Tibial artery (tissue), 4 donors: Measurements from ENCODE around the gene ELK3.

Experiments
- DNase-seq, 2 donors: peaks; one replicate each; pipeline ENCODE4 v3.0.0-alpha.2; 2019
- H3K27ac ChIP-seq, 2 donors: fragments of 200-600 bp; sonication (generic) in 1 of 2; 1 replicate in 1 of 2; 2 replicates in 1 of 2; pipeline ENCODE4 v1.5.1; 2018 to 2019; ENCODE audit warnings: mild to moderate bottlenecking in 1 of 2
- H3K27me3 ChIP-seq, 2 donors: fragments of 200-600 bp; sonication (generic) in 1 of 2; one replicate each; pipeline versions ENCODE4 v1.5.1 to v1.6.0; 2016 to 2019
- H3K36me3 ChIP-seq, 3 donors: fragments of 200-600 bp; sonication (generic) in 2 of 3; one replicate each; pipeline ENCODE4 v1.5.1; 2016 to 2019; ENCODE audit warnings: mild to moderate bottlenecking in 2 of 3
- H3K4me1 ChIP-seq, 4 donors: fragments of 200-600 bp; sonication (generic) in 2 of 4; 1 replicate in 3 of 4; 2 replicates in 1 of 4; pipeline ENCODE4 v1.5.1; 2016 to 2019
- H3K4me3 ChIP-seq, 2 donors: fragments of 200-600 bp; sonication (generic) in 1 of 2; 1 replicate in 1 of 2; 2 replicates in 1 of 2; pipeline ENCODE4 v1.5.1; 2018 to 2019; ENCODE audit warnings: mild to moderate bottlenecking in 2 of 2
- H3K9me3 ChIP-seq, 3 donors: fragments of 200-600 bp; sonication (generic) in 1 of 3; one replicate each; pipeline ENCODE4 v1.5.1; 2016 to 2019
- CTCF ChIP-seq, 2 experiments: fragments of 200-600 bp in 1 of 2; fragments of 450-650 bp in 1 of 2; IDR thresholded peaks; one replicate each; pipeline ENCODE4 v1.5.1; 2017 to 2019; ENCODE audit warnings: antibody characterized with exemption in 2 of 2, mild to moderate bottlenecking in 1 of 2, moderate library complexity in 1 of 2
- intact Hi-C: fragments of 100-400 bp; cut with DNase I; formaldehyde crosslinking; loops from one replicate; pipeline ENCODE4 v1.15.0; 2023; ENCODE audit warnings: low total_unique reads

ELK3 gene

GRCh38 chr12:96302687-96303310, 108.6 kb downstream of the ELK3 start:
- no peak for TF ChIP-seq CTCF (IDR thresholded peaks at IDR 0.05)
- Histone ChIP-seq H3K4me1 (no peaks in the 10 kb centered on the region), H3K4me3 (no peak overlapping the region), H3K36me3 (peaks cover 4 to 12% (median 9%) of the 10 kb centered on the region in 3 donors), H3K27ac (no peak overlapping the region), H3K9me3 (no peaks in the 10 kb centered on the region), H3K27me3 (no peaks in the 10 kb centered on the region)
- intact Hi-C loops, result no loop called here
- no peak for DNase-seq

- no peak for DNase-seq
- intact Hi-C loops, result no loop called here
These were observed 109.5 kb downstream of the ELK3 start for GRCh38 chr12:96303653-96304052.

GRCh38 chr12:96305665-96306064, 111.5 kb downstream of the ELK3 start:
- no peaks in the 10 kb centered on the region for H3K4me1 ChIP-seq
- no peaks in the 10 kb centered on the region for H3K27me3 ChIP-seq
- DNase-seq, result no peak
- no peak overlapping the region for H3K27ac ChIP-seq
- intact Hi-C loops, result no loop called here
- H3K9me3 ChIP-seq, result no peaks in the 10 kb centered on the region
- TF ChIP-seq CTCF (IDR thresholded peaks at IDR 0.05), result no peak
- H3K36me3 ChIP-seq, result no peaks in the 10 kb centered on the region
- H3K4me3 ChIP-seq, result no peak overlapping the region

More at GRCh38 chr12:96303653-96304052, 109.5 kb downstream of the ELK3 start:
- no peak overlapping the region for H3K27ac ChIP-seq
- peaks cover 0 to 12% (median 8%) of the 10 kb centered on the region in 3 donors for H3K36me3 ChIP-seq
- H3K4me3 ChIP-seq, result no peak overlapping the region
- H3K9me3 ChIP-seq, result no peaks in the 10 kb centered on the region
- no peaks in the 10 kb centered on the region for H3K4me1 ChIP-seq
- TF ChIP-seq CTCF (IDR thresholded peaks at IDR 0.05), result no peak
- H3K27me3 ChIP-seq, result no peaks in the 10 kb centered on the region

DNA sequence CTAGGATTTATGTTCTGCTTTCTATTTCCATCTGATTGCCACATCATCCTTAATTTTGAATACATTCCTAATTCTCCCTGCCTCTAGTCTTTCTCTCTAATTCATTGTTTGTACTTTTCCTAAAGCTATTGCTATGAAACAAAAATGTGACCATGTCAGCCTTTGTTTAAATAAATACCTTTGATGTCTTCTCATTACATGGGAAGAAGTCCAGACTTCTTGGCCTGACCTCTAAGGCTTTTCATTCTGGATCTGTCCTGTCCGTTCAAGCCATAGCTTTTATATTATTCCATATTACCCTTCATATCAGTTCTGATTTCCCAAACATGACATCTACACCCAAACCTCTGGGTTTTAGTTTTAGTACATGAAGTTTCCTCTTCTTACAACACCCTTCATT, 114.7 kb downstream of the ELK3 start:
- Histone ChIP-seq H3K27ac (no peak overlapping the region), H3K36me3 (peaks cover 0 to 5% (median 0%) of the 10 kb centered on the region in 3 donors), H3K9me3 (no peaks in the 10 kb centered on the region), H3K4me1 (peaks cover 0 to 4% (median under 1%) of the 10 kb centered on the region in 4 donors), H3K27me3 (no peaks in the 10 kb centered on the region), H3K4me3 (no peak overlapping the region)
- intact Hi-C loops, result no loop called here
- DNase-seq, result no peak
- TF ChIP-seq CTCF (IDR thresholded peaks at IDR 0.05), result no peak

GRCh38 chr12:96310067-96310466, 115.9 kb downstream of the ELK3 start:
- Histone ChIP-seq H3K27ac (no peak overlapping the region), H3K4me1 (peaks cover 0 to 15% (median 6%) of the 10 kb centered on the region in 4 donors), H3K9me3 (no peaks in the 10 kb centered on the region), H3K36me3 (peaks cover 0 to 5% (median 0%) of the 10 kb centered on the region in 3 donors), H3K4me3 (no peak overlapping the region), H3K27me3 (no peaks in the 10 kb centered on the region)
- no peak for TF ChIP-seq CTCF (IDR thresholded peaks at IDR 0.05)
- intact Hi-C loops, result no loop called here
- DNase-seq, result no peak
